GM13977 (cell line): ENCODE measurements around the gene INKA2.

Experiments used
- DNase-seq: peaks from one replicate; pipeline ENCODE4 v3.0.0; 2012; ENCODE audit warnings: low spot score
- in situ Hi-C: fragments of 300-500 bp; cut with MboI; formaldehyde crosslinking; loops from one replicate; pipeline ENCODE4 v1.12.0; 2022; ENCODE audit warnings: low sequenced_read_pairs, low pct_unique_long_range_greater_than_20kb, mixed read lengths, inconsistent platforms; ENCODE audit not compliant: unreplicated experiment
- TF ChIP-seq, protein P1 (sequence below): IDR thresholded peaks from 2 replicates; pipeline ENCODE4 v1.5.1; 2012; ENCODE audit warnings: mild to moderate bottlenecking, control low read depth; ENCODE audit not compliant: insufficient read depth; ENCODE audit errors: extremely low read depth, missing control alignments

The INKA2 gene

DNA sequence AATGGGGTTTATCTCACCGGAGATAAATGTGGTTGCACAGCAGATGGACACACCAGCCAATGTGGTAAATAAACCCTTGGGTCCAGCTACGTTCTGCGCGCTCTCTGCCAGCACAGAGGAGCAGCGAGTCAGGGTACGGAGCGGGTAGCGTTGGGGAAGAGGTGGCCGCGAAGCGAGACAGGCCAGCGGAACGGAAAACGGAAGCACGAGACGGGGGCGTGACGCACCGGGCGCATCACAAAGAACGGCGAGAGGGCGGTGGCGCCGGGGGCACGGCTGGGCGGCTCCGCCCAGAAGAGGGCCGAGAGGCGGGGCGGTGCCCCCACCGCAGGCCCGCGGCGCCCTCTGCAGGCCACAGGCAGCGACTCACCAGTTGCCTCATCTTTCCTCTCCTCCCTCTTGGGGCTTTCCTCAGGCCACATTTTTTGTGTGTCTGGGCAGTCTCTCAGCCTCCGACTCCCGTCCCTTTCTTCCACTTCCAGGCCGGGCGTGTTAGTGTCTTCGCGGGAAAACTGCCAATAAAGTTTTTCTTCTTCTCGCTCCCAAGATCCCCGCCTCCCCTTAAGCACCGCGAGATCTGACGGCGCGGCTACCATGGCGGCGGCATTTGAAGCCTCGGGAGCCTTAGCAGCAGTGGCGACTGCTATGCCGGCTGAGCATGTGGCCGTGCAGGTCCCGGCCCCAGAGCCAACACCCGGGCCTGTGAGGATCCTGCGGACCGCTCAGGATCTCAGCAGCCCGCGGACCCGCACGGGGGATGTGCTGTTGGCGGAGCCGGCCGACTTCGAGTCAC is 16.3 kb upstream of the INKA2 start, which contains the start of gene DDX20:
Gene DDX20, plus strand, starts transcription at position 571 of the 793 bp plus-strand sequence. Its CDS starts 24 bp downstream, at position 595.
- TF ChIP-seq, protein P1, sequence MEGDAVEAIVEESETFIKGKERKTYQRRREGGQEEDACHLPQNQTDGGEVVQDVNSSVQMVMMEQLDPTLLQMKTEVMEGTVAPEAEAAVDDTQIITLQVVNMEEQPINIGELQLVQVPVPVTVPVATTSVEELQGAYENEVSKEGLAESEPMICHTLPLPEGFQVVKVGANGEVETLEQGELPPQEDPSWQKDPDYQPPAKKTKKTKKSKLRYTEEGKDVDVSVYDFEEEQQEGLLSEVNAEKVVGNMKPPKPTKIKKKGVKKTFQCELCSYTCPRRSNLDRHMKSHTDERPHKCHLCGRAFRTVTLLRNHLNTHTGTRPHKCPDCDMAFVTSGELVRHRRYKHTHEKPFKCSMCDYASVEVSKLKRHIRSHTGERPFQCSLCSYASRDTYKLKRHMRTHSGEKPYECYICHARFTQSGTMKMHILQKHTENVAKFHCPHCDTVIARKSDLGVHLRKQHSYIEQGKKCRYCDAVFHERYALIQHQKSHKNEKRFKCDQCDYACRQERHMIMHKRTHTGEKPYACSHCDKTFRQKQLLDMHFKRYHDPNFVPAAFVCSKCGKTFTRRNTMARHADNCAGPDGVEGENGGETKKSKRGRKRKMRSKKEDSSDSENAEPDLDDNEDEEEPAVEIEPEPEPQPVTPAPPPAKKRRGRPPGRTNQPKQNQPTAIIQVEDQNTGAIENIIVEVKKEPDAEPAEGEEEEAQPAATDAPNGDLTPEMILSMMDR, result peak; percentile 91
- in situ Hi-C loops, result loop anchor here (25.0 kb wide), 1 partner anchor 543 kb away; the partner anchor contains the start of gene DENND2D
- peak; percentile 97 for DNase-seq

DNA sequence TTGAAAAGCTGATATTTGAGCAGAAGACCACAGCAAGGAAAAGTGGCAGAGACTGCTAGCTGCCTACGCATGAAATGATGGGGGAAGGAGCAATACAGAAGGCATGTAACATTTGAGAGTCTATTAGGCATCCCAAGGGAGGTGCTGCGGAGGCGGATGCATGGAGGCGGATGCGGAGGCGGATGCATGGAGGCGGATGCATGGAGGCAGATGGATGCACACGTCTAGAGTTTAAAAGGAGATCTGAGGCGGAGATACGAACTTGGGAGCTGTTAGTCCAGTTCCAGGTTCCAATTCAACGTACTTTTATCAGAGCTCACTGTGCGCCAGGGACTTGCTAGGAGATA is 15.8 kb upstream of the INKA2 start:
- TF ChIP-seq, protein P1, result no peak
- no peak for DNase-seq
- in situ Hi-C loops, result loop anchor here (5.0 to 25.0 kb wide), 2 partner anchors 38 to 543 kb away; partner anchors contain the start of gene DENND2D

DNA sequence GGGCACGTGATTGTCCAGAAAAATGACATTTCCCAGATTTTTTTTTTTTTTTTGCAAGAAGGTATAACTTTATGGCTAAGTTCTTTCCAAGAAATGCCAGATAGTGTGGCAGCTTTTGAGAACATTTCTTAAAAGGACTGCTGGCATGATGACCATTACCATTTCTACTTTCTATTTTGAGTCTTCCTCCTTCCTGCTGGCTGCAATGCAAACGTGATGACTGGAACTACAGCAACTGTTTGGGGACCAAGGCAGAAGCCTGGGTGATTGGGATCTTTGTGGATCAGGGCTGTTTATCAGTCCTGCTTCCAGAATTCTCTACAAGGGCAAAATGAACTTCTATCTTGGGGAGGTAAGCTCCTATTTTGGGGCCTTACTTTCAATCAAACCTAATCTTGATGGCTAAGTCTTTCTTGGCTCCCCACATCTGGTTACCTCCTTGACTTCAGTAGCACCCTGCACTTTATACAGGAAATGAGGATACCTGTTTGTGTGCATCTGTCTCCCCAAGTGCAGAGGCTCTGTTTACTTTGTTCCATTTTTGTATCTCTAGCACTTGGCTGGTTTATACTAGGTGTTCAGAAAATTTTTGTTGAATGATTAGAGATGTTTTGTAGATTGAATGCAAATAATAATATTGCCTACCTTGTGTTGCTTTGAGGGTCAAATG is 12.8 kb upstream of the INKA2 start:
- DNase-seq, result no peak
- TF ChIP-seq, protein P1, result no peak
- in situ Hi-C loops, result loop anchor here (5.0 to 25.0 kb wide), 2 partner anchors 35 to 540 kb away; partner anchors contain the start of gene DENND2D

DNA sequence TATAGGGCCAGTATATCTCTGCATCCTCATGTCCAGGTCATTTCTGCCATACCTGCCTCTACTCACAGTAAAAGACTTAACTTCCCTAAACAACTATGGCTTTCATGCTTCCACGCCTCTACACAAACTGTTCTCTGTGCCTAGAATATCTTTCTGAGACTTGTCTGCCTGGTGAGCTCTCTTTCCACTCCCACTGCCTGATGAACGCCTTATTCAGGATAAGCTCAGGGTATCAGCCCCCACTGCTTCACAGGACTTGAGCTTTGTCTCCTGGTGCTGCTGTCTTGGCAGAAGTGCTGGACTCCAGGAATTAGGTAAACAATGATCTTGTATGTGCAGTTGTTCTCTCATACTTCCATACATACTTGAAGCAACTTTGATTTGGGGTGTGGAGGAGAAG is 11.7 kb upstream of the INKA2 start:
- TF ChIP-seq, protein P1, result no peak
- in situ Hi-C loops, result loop anchor here (5.0 to 25.0 kb wide), 2 partner anchors 34 to 539 kb away; partner anchors contain the start of gene DENND2D
- no peak for DNase-seq

DNA sequence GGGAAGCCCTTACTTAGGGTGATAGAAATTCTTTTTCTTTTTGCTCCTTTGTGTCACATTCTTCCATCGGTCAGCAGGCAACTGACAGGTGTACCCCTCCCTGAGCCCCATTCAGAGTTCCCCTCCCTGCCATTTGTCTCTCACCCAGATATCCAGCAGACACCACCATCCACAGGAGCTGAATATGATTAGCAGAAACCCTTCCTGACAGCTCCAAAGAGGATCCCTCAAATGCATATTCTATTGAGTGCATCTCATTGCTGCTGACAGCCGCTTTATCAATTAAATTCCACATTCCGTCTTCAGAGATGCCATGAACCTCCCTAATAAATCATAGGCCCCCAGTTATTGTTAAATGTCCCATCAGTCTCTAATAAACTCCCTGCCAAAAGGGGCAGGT is 10.4 kb upstream of the INKA2 start:
- in situ Hi-C loops, result loop anchor here (5.0 to 25.0 kb wide), 2 partner anchors 32 to 537 kb away; partner anchors contain the start of gene DENND2D
- DNase-seq, result no peak
- TF ChIP-seq, protein P1, result no peak

DNA sequence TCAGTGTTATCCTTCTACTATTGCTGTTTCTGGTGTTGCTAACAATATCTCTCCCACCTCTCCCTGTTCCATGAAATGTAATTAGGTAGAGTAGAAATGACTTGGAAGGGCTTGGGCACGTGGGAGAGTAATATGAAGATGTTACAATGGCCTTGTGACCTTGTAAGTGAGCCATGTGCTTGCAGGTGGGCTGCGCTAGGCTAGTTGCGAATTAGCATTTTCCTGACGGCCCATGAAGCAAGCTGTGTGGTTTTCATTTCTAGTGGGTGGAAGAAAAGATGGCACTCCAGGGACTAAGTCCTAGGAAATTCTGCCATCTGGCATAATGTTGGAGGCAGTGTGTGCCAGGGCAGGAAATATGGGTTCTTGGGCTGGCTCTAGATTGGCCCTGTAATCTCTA is 8.8 kb upstream of the INKA2 start:
- DNase-seq, result no peak
- in situ Hi-C loops, result no loop called here
- TF ChIP-seq, protein P1, result no peak
